Liver (tissue), 3 donors: ENCODE results near the gene DHRSX.
"Not testable (repeated sequence)": the region's sequence is repeated elsewhere in the genome, so short reads cannot be mapped to it uniquely, and the experiment has no call there.

Experiments used
- MAX ChIP-seq: IDR thresholded peaks from 2 replicates; pipeline ENCODE4 v1.6.1; 2016; ENCODE audit warnings: antibody characterized with exemption
- RAD21 ChIP-seq, 2 donors: IDR thresholded peaks; 2 replicates each; pipeline ENCODE4 v1.6.1; 2016; ENCODE audit warnings: antibody characterized with exemption in 2 of 2, mild to moderate bottlenecking in 2 of 2
- REST ChIP-seq: IDR thresholded peaks from 2 replicates; pipeline ENCODE4 v1.6.1; 2016; ENCODE audit warnings: antibody characterized with exemption, mild to moderate bottlenecking
- TF ChIP-seq, protein P1 (sequence below): fragments of 150-350 bp; IDR thresholded peaks from 2 replicates; pipeline ENCODE4 v1.5.1; 2017; ENCODE audit warnings: improper control_type of control experiment, low read depth, low read length; ENCODE audit not compliant: missing input control
- donor health status: healthy.
- donor health status: healthy.

- TF ChIP-seq, protein P1, sequence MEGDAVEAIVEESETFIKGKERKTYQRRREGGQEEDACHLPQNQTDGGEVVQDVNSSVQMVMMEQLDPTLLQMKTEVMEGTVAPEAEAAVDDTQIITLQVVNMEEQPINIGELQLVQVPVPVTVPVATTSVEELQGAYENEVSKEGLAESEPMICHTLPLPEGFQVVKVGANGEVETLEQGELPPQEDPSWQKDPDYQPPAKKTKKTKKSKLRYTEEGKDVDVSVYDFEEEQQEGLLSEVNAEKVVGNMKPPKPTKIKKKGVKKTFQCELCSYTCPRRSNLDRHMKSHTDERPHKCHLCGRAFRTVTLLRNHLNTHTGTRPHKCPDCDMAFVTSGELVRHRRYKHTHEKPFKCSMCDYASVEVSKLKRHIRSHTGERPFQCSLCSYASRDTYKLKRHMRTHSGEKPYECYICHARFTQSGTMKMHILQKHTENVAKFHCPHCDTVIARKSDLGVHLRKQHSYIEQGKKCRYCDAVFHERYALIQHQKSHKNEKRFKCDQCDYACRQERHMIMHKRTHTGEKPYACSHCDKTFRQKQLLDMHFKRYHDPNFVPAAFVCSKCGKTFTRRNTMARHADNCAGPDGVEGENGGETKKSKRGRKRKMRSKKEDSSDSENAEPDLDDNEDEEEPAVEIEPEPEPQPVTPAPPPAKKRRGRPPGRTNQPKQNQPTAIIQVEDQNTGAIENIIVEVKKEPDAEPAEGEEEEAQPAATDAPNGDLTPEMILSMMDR: not testable (repeated sequence)
- not testable (repeated sequence) for TF ChIP-seq REST; RAD21 (IDR thresholded peaks at IDR 0.05); MAX
Measured at GRCh38 chrX:2479982-2480381, 20.8 kb downstream of the DHRSX start.
